HEK293 (cell line): ENCODE data around the gene TRIM34.

Experiments used
- CTCF ChIA-PET: fragments of 350-600 bp; formaldehyde crosslinking; extraction: SDS; loops from one replicate; lab custom pipeline; 2021; ENCODE audit warnings: antibody characterized with exemption; lab: Yijun Ruan, JAX
- POLR2A ChIA-PET: fragments of 300-600 bp; formaldehyde crosslinking; extraction: SDS; loops from one replicate; lab custom pipeline; 2020; ENCODE audit warnings: antibody characterized with exemption, inconsistent platforms; lab: Yijun Ruan, JAX
- H3K27ac ChIP-seq: fragments of 200-500 bp; sonication (Bioruptor generic); 2 replicates; pipeline ENCODE4 v1.5.1; 2014; ENCODE audit warnings: low read depth, low read length, control low read depth, inconsistent platforms; ENCODE audit errors: extremely low read depth
- H3K36me3 ChIP-seq, 2 experiments: fragments of 200-500 bp in 1 of 2; sonication (Bioruptor generic) in 1 of 2; 1 replicate in 1 of 2; 2 replicates in 1 of 2; pipeline ENCODE4 v1.5.1; 2014 to 2017; ENCODE audit warnings: inconsistent platforms in 2 of 2, low read length in 2 of 2; ENCODE audit not compliant: control insufficient read depth in 2 of 2, insufficient read depth in 1 of 2
- H3K4me1 ChIP-seq: fragments of 200-500 bp; sonication (Bioruptor generic); 2 replicates; pipeline ENCODE4 v1.5.1; 2014; ENCODE audit warnings: mild to moderate bottlenecking, low read length, inconsistent platforms; ENCODE audit not compliant: control insufficient read depth, insufficient read depth
- H3K4me3 ChIP-seq: 2 replicates; pipeline ENCODE4 v1.5.1; 2011; ENCODE audit warnings: low read depth, mild to moderate bottlenecking, control low read depth, low read length, moderate library complexity
- H3K9me3 ChIP-seq: fragments of 200-500 bp; sonication (Bioruptor generic); 2 replicates; pipeline ENCODE4 v1.5.1; 2014; ENCODE audit warnings: low read depth, low read length, inconsistent platforms; ENCODE audit not compliant: control insufficient read depth, insufficient read depth
- BCL11B ChIP-seq: fragments of 450-650 bp; formaldehyde crosslinking; IDR thresholded peaks from 2 replicates; pipeline ENCODE4 v1.5.1; 2016; ENCODE audit warnings: low read depth, missing biosample characterization, missing genetic modification characterization
- KLF10 ChIP-seq: fragments of 450-650 bp; IDR thresholded peaks from 2 replicates; pipeline ENCODE4 v1.5.1; 2018; ENCODE audit warnings: missing biosample characterization, mild to moderate bottlenecking, missing genetic modification characterization
- KLF16 ChIP-seq: fragments of 450-650 bp; formaldehyde crosslinking; IDR thresholded peaks from 2 replicates; pipeline ENCODE4 v1.5.1; 2017; ENCODE audit warnings: missing biosample characterization, missing genetic modification characterization
- PRDM1 ChIP-seq: fragments of 450-650 bp; formaldehyde crosslinking; IDR thresholded peaks from 2 replicates; pipeline ENCODE4; 2016; ENCODE audit warnings: missing biosample characterization, missing genetic modification characterization
- RBAK ChIP-seq: fragments of 450-650 bp; formaldehyde crosslinking; IDR thresholded peaks from 2 replicates; pipeline ENCODE4 v1.5.1; 2016; ENCODE audit warnings: missing biosample characterization, missing genetic modification characterization
- SCRT1 ChIP-seq: fragments of 450-650 bp; formaldehyde crosslinking; IDR thresholded peaks from 2 replicates; pipeline ENCODE4 v1.5.1; 2016; ENCODE audit warnings: missing biosample characterization, missing genetic modification characterization, borderline replicate concordance
- SCRT2 ChIP-seq: fragments of 450-650 bp; formaldehyde crosslinking; IDR thresholded peaks from 2 replicates; pipeline ENCODE4 v1.5.1; 2016; ENCODE audit warnings: missing biosample characterization, missing genetic modification characterization
- SETDB1 ChIP-seq: IDR thresholded peaks from one replicate; pipeline ENCODE4 v1.6.1; 2017; ENCODE audit warnings: mild to moderate bottlenecking, low read length, moderate library complexity, mixed read lengths; ENCODE audit not compliant: insufficient read length
- TRIM28 ChIP-seq: IDR thresholded peaks from 2 replicates; pipeline ENCODE4 v1.6.1; 2011; ENCODE audit warnings: low read length, control low read depth, borderline replicate concordance
- YY1 ChIP-seq: fragments of 450-650 bp; formaldehyde crosslinking; IDR thresholded peaks from 2 replicates; pipeline ENCODE4 v1.5.1; 2018; ENCODE audit warnings: missing biosample characterization, missing genetic modification characterization
- ZEB2 ChIP-seq: fragments of 450-650 bp; formaldehyde crosslinking; IDR thresholded peaks from 2 replicates; pipeline ENCODE4 v1.5.1; 2016; ENCODE audit warnings: missing biosample characterization, missing genetic modification characterization
- ZNF140 ChIP-seq: fragments of 450-650 bp; formaldehyde crosslinking; IDR thresholded peaks from 2 replicates; pipeline ENCODE4 v1.5.1; 2016; ENCODE audit warnings: missing biosample characterization, missing genetic modification characterization
- ZNF146 ChIP-seq: fragments of 450-650 bp; formaldehyde crosslinking; IDR thresholded peaks from 2 replicates; pipeline ENCODE4 v1.5.1; 2016; ENCODE audit warnings: missing biosample characterization, missing genetic modification characterization
- ZNF19 ChIP-seq: fragments of 450-650 bp; formaldehyde crosslinking; IDR thresholded peaks from 2 replicates; pipeline ENCODE4; 2016; ENCODE audit warnings: missing biosample characterization, missing genetic modification characterization, low read depth
- ZNF202 ChIP-seq: fragments of 450-650 bp; formaldehyde crosslinking; IDR thresholded peaks from 2 replicates; pipeline ENCODE4 v1.5.1; 2016; ENCODE audit warnings: missing biosample characterization, missing genetic modification characterization, borderline replicate concordance
- ZNF391 ChIP-seq: fragments of 450-650 bp; formaldehyde crosslinking; IDR thresholded peaks from 2 replicates; pipeline ENCODE4 v1.5.1; 2016; ENCODE audit warnings: low read depth, missing biosample characterization, missing genetic modification characterization, borderline replicate concordance
- ZNF423 ChIP-seq: fragments of 450-650 bp; formaldehyde crosslinking; IDR thresholded peaks from 2 replicates; pipeline ENCODE4 v1.5.1; 2016; ENCODE audit warnings: missing biosample characterization, missing genetic modification characterization
- ZNF473 ChIP-seq: fragments of 450-650 bp; formaldehyde crosslinking; IDR thresholded peaks from 2 replicates; pipeline ENCODE4 v1.5.1; 2017; ENCODE audit warnings: missing biosample characterization, missing genetic modification characterization
- ZNF501 ChIP-seq: fragments of 450-650 bp; formaldehyde crosslinking; IDR thresholded peaks from 2 replicates; pipeline ENCODE4 v1.5.1; 2016; ENCODE audit warnings: missing biosample characterization, missing genetic modification characterization
- ZNF707 ChIP-seq: fragments of 450-650 bp; formaldehyde crosslinking; IDR thresholded peaks from 2 replicates; pipeline ENCODE4 v1.5.1; 2016; ENCODE audit warnings: missing biosample characterization, missing genetic modification characterization
- ZNF792 ChIP-seq: fragments of 450-650 bp; formaldehyde crosslinking; IDR thresholded peaks from 2 replicates; pipeline ENCODE4 v1.5.1; 2016; ENCODE audit warnings: missing biosample characterization, missing genetic modification characterization
- TF ChIP-seq, protein P1 (sequence below): fragments of 450-650 bp; formaldehyde crosslinking; IDR thresholded peaks from 2 replicates; pipeline ENCODE4 v1.5.1; 2016; ENCODE audit warnings: missing biosample characterization, missing genetic modification characterization, low read depth
- TF ChIP-seq, protein P2 (sequence below): fragments of 450-650 bp; formaldehyde crosslinking; IDR thresholded peaks from 2 replicates; pipeline ENCODE4 v1.5.1; 2016; ENCODE audit warnings: missing biosample characterization, missing genetic modification characterization
- TF ChIP-seq, protein P3 (sequence below): fragments of 450-650 bp; formaldehyde crosslinking; IDR thresholded peaks from 2 replicates; pipeline ENCODE4 v1.5.1; 2016; ENCODE audit warnings: missing biosample characterization, missing genetic modification characterization
- TF ChIP-seq, protein P4 (sequence below): fragments of 450-650 bp; formaldehyde crosslinking; IDR thresholded peaks from 2 replicates; pipeline ENCODE4 v1.5.1; 2016; ENCODE audit warnings: missing biosample characterization, missing genetic modification characterization
- TF ChIP-seq, protein P5 (sequence below): fragments of 450-650 bp; formaldehyde crosslinking; IDR thresholded peaks from 2 replicates; pipeline ENCODE4 v1.5.1; 2017; ENCODE audit warnings: missing biosample characterization, missing genetic modification characterization
- TF ChIP-seq, protein P6 (sequence below): fragments of 450-650 bp; formaldehyde crosslinking; IDR thresholded peaks from 2 replicates; pipeline ENCODE4 v1.5.1; 2016; ENCODE audit warnings: missing biosample characterization, missing genetic modification characterization

TRIM34 gene

DNA sequence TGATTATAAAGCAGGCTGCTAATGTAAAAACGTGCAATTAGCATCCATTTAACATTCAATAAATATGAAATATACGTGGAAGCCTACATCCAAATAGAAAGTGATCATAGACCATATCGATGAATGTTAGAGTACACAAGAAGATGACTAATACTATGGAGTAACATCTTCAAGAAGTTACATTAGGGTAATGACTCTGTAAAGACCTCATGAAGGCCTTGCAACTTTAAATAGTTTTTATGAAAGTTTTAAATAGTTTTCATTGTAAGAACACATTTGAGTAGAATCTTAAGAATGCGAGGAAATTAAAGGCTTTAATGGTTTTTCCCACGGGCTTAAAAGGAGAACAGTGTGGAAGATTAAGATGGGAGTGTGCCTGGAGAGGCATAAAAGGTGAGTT is 1.4 kb downstream of the TRIM34 start (continued):
- TF ChIP-seq KLF10 (tag by site-specific recombination) (no peak), ZNF146 (tag by site-specific recombination) (no peak), RBAK (tag by site-specific recombination) (no peak), ZNF423 (tag by site-specific recombination) (no peak), SCRT2 (tag by site-specific recombination) (no peak), SETDB1 (no peak)
- TF ChIP-seq, protein P1, sequence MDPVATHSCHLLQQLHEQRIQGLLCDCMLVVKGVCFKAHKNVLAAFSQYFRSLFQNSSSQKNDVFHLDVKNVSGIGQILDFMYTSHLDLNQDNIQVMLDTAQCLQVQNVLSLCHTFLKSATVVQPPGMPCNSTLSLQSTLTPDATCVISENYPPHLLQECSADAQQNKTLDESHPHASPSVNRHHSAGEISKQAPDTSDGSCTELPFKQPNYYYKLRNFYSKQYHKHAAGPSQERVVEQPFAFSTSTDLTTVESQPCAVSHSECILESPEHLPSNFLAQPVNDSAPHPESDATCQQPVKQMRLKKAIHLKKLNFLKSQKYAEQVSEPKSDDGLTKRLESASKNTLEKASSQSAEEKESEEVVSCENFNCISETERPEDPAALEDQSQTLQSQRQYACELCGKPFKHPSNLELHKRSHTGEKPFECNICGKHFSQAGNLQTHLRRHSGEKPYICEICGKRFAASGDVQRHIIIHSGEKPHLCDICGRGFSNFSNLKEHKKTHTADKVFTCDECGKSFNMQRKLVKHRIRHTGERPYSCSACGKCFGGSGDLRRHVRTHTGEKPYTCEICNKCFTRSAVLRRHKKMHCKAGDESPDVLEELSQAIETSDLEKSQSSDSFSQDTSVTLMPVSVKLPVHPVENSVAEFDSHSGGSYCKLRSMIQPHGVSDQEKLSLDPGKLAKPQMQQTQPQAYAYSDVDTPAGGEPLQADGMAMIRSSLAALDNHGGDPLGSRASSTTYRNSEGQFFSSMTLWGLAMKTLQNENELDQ (tag by site-specific recombination), result no peak
- TF ChIP-seq, protein P2, sequence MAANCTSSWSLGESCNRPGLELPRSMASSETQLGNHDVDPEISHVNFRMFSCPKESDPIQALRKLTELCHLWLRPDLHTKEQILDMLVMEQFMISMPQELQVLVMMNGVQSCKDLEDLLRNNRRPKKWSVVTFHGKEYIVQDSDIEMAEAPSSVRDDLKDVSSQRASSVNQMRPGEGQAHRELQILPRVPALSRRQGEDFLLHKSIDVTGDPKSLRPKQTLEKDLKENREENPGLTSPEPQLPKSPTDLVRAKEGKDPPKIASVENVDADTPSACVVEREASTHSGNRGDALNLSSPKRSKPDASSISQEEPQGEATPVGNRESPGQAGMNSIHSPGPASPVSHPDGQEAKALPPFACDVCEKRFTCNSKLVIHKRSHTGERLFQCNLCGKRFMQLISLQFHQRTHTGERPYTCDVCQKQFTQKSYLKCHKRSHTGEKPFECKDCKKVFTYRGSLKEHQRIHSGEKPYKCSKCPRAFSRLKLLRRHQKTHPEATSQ (tag by site-specific recombination), result no peak
- TF ChIP-seq, all 188 proteins: peak for 0

DNA sequence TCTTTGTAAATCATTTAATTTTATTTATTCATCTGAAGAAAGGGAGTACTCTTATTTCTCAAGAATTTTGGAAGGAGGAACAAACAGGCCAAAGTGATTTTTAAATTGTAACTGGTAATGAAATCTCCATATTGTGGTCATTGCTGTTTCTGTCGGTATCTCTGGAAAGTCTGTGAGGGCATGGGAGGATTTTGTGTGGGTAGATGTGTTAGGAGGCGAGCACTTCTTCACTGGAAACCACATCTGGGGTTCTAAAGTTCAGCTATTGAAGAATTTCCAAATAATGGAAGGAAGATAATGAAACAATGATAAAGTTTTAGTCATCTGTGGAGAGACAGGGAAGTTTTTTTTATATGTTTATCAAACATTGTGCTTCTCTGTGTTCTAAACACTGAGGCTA is 6.6 kb downstream of the TRIM34 start:
- Histone ChIP-seq H3K36me3 (no peaks in the 10 kb centered on the region), H3K4me1 (no peaks in the 10 kb centered on the region), H3K4me3 (no peak overlapping the region), H3K27ac (no peak overlapping the region), H3K9me3 (no peaks in the 10 kb centered on the region)
- no peak for TF ChIP-seq PRDM1 (tag by site-specific recombination)
- no peak for TF ChIP-seq YY1 (tag by site-specific recombination)
- TF ChIP-seq ZNF140, result no peak
- no peak for TF ChIP-seq BCL11B
- no peak for TF ChIP-seq ZNF501 (tag by site-specific recombination)
- no peak for TF ChIP-seq ZEB2
- TF ChIP-seq, protein P3, sequence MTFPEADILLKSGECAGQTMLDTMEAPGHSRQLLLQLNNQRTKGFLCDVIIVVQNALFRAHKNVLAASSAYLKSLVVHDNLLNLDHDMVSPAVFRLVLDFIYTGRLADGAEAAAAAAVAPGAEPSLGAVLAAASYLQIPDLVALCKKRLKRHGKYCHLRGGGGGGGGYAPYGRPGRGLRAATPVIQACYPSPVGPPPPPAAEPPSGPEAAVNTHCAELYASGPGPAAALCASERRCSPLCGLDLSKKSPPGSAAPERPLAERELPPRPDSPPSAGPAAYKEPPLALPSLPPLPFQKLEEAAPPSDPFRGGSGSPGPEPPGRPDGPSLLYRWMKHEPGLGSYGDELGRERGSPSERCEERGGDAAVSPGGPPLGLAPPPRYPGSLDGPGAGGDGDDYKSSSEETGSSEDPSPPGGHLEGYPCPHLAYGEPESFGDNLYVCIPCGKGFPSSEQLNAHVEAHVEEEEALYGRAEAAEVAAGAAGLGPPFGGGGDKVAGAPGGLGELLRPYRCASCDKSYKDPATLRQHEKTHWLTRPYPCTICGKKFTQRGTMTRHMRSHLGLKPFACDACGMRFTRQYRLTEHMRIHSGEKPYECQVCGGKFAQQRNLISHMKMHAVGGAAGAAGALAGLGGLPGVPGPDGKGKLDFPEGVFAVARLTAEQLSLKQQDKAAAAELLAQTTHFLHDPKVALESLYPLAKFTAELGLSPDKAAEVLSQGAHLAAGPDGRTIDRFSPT (tag by site-specific recombination), result no peak
- TF ChIP-seq ZNF707, result no peak
- TF ChIP-seq SCRT1 (tag by site-specific recombination), result no peak
- no peak for TF ChIP-seq ZNF473
- TF ChIP-seq KLF16 (tag by site-specific recombination), result no peak
- TF ChIP-seq, protein P4, sequence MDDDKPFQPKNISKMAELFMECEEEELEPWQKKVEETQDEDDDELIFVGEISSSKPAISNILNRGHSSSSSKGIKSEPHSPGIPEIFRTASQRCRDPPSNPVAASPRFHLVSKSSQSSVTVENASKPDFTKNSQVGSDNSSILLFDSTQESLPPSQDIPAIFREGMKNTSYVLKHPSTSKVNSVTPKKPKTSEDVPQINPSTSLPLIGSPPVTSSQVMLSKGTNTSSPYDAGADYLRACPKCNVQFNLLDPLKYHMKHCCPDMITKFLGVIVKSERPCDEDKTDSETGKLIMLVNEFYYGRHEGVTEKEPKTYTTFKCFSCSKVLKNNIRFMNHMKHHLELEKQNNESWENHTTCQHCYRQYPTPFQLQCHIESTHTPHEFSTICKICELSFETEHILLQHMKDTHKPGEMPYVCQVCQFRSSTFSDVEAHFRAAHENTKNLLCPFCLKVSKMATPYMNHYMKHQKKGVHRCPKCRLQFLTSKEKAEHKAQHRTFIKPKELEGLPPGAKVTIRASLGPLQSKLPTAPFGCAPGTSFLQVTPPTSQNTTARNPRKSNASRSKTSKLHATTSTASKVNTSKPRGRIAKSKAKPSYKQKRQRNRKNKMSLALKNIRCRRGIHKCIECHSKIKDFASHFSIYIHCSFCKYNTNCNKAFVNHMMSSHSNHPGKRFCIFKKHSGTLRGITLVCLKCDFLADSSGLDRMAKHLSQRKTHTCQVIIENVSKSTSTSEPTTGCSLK (tag by site-specific recombination), result no peak
- TF ChIP-seq ZNF792 (tag by site-specific recombination), result no peak
- TF ChIP-seq ZNF202 (tag by site-specific recombination), result no peak
- TF ChIP-seq, protein P5, sequence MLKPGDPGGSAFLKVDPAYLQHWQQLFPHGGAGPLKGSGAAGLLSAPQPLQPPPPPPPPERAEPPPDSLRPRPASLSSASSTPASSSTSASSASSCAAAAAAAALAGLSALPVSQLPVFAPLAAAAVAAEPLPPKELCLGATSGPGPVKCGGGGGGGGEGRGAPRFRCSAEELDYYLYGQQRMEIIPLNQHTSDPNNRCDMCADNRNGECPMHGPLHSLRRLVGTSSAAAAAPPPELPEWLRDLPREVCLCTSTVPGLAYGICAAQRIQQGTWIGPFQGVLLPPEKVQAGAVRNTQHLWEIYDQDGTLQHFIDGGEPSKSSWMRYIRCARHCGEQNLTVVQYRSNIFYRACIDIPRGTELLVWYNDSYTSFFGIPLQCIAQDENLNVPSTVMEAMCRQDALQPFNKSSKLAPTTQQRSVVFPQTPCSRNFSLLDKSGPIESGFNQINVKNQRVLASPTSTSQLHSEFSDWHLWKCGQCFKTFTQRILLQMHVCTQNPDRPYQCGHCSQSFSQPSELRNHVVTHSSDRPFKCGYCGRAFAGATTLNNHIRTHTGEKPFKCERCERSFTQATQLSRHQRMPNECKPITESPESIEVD (tag by site-specific recombination), result no peak
- TF ChIP-seq TRIM28, result no peak
- no peak for TF ChIP-seq ZNF391
- no peak for TF ChIP-seq ZNF19 (tag by site-specific recombination)
- TF ChIP-seq, protein P6, sequence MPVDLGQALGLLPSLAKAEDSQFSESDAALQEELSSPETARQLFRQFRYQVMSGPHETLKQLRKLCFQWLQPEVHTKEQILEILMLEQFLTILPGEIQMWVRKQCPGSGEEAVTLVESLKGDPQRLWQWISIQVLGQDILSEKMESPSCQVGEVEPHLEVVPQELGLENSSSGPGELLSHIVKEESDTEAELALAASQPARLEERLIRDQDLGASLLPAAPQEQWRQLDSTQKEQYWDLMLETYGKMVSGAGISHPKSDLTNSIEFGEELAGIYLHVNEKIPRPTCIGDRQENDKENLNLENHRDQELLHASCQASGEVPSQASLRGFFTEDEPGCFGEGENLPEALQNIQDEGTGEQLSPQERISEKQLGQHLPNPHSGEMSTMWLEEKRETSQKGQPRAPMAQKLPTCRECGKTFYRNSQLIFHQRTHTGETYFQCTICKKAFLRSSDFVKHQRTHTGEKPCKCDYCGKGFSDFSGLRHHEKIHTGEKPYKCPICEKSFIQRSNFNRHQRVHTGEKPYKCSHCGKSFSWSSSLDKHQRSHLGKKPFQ (tag by site-specific recombination), result no peak
- ChIA-PET CTCF (no interaction called here), POLR2A (no interaction called here)
